H1 (cell line): ENCODE data around the gene CPXM2. TPM values are rescaled to one million over a fixed set of nuclear protein-coding genes. Genes with fewer than 3 reads are reported as not detected.

Source experiments
- BCL11A ChIP-seq, 2 experiments: IDR thresholded peaks; one replicate each; pipeline ENCODE4 v1.6.1; 2011; ENCODE audit warnings: low read depth in 2 of 2, low read length in 2 of 2, mild to moderate bottlenecking in 2 of 2
- GABPA ChIP-seq: IDR thresholded peaks from 2 replicates; pipeline ENCODE4 v1.6.1; 2011; ENCODE audit warnings: mild to moderate bottlenecking, low read length, moderate library complexity, borderline replicate concordance; ENCODE audit not compliant: insufficient read depth
- polyA plus RNA-seq, 7 experiments: library from polyadenylated mRNA; depleted of rRNA in 3 of 7; stranded (reverse) in 5 of 7; unstranded in 2 of 7; fragments of >200 nt in 5 of 7; fragments of 200-250 nt in 2 of 7; gene quantifications; 1 replicate in 5 of 7; 2 replicates in 1 of 7; 4 replicates in 1 of 7; pipeline versions ENCODE4 v1.2.1 to v1.2.3, GENCODE V29; 2011 to 2013; ENCODE audit warnings: missing spikeins in 2 of 7, mixed read lengths in 2 of 7
- total RNA-seq: library from RNA; stranded (reverse); fragmentation: NEBNext Ultra II Directional; extraction: Animal tissue kit (Norgen Biotek cat#: 25700); gene quantifications from 2 replicates; pipeline ENCODE4 v1.2.1, GENCODE V29; 2021

Gene CPXM2
- total and polyA plus RNA-seq, 2 of the 8 experiments (the other 6 are each of a cell fraction or from before 2014, with no cell fraction given): 2.4 to 2.9 TPM

DNA sequence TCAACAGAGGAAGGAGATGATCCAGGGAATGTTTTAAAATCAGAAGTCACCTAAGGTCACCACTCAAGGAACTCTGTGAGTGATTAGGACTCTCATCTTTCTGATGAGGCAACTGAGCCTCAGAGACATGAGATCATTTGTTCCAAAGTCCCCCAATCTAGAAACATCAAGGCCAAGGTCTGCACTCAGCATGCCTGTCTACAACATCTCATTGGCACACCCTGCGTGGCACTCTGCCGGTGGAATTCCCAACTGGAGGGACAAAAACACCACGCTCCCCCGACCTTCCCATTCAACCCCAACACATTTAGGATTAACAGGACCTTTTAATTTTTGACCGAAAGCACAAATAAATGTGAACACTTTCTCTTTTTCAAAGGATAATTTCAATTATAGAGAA, 31.4 kb downstream of the CPXM2 start (continued):
- TF ChIP-seq BCL11A (IDR thresholded peaks at IDR 0.05; ENCODE audit: low read depth in 2 of 2, low read length in 2 of 2): no peak
- no peak for TF ChIP-seq GABPA
